ENCODE results near the gene CBLC.

DNA sequence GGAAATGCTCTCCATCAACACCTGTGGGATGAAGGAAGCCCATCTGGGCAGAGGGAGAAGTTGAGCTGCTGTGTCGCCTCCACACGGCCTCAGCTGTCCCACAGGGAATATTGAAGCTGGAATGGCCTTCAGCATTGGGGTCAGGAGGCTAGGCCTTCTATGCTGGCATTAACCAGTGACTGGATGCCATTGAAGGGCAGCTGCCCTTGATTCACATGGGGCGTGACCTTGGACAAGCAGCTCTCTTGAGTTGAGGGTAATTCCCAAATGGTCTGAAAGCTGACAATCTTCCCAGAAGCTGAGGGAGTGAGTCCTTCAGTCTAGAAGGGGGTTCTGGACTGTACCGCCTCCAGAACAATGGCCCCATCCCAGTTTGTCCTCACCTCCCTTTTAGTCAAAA is 22.5 kb upstream of the CBLC start:
- TF ChIP-seq, protein P1, sequence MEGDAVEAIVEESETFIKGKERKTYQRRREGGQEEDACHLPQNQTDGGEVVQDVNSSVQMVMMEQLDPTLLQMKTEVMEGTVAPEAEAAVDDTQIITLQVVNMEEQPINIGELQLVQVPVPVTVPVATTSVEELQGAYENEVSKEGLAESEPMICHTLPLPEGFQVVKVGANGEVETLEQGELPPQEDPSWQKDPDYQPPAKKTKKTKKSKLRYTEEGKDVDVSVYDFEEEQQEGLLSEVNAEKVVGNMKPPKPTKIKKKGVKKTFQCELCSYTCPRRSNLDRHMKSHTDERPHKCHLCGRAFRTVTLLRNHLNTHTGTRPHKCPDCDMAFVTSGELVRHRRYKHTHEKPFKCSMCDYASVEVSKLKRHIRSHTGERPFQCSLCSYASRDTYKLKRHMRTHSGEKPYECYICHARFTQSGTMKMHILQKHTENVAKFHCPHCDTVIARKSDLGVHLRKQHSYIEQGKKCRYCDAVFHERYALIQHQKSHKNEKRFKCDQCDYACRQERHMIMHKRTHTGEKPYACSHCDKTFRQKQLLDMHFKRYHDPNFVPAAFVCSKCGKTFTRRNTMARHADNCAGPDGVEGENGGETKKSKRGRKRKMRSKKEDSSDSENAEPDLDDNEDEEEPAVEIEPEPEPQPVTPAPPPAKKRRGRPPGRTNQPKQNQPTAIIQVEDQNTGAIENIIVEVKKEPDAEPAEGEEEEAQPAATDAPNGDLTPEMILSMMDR (IDR thresholded peaks at IDR 0.05) = no peak
- no peak for TF ChIP-seq POLR2A (IDR thresholded peaks at IDR 0.05)
